IPS-20b (cell line): ENCODE data around the gene CDC6.
A peak's percentile ranks its signal among the peaks of the same experiment; 100 is the strongest.

Experiments
- H3K27ac ChIP-seq: one replicate; pipeline ENCODE4 v1.5.1; 2013; ENCODE audit warnings: low read length
- H3K27me3 ChIP-seq: 2 replicates; pipeline ENCODE4 v1.6.1; 2013; ENCODE audit warnings: mild to moderate bottlenecking, low read length, inconsistent platforms; ENCODE audit not compliant: insufficient read depth
- H3K36me3 ChIP-seq: 2 replicates; pipeline ENCODE4 v1.6.1; 2013; ENCODE audit warnings: low read depth, mild to moderate bottlenecking, inconsistent platforms, low read length, moderate library complexity; ENCODE audit not compliant: insufficient read depth
- H3K4me1 ChIP-seq: 2 replicates; pipeline ENCODE4 v1.6.1; 2013; ENCODE audit warnings: mild to moderate bottlenecking, control low read depth, inconsistent platforms, low read length, moderate library complexity; ENCODE audit not compliant: insufficient read depth
- H3K4me3 ChIP-seq: 2 replicates; pipeline ENCODE4 v1.5.1; 2013; ENCODE audit warnings: mild to moderate bottlenecking, low read length, inconsistent platforms
- H3K9ac ChIP-seq: 2 replicates; pipeline ENCODE4 v1.6.1; 2013; ENCODE audit warnings: low read depth, mild to moderate bottlenecking, inconsistent platforms, low read length, moderate library complexity
- H3K9me3 ChIP-seq: 2 replicates; pipeline ENCODE4 v1.6.1; 2013; ENCODE audit warnings: mild to moderate bottlenecking, low read depth, low read length, inconsistent platforms; ENCODE audit not compliant: insufficient read depth

The CDC6 gene, protein sequence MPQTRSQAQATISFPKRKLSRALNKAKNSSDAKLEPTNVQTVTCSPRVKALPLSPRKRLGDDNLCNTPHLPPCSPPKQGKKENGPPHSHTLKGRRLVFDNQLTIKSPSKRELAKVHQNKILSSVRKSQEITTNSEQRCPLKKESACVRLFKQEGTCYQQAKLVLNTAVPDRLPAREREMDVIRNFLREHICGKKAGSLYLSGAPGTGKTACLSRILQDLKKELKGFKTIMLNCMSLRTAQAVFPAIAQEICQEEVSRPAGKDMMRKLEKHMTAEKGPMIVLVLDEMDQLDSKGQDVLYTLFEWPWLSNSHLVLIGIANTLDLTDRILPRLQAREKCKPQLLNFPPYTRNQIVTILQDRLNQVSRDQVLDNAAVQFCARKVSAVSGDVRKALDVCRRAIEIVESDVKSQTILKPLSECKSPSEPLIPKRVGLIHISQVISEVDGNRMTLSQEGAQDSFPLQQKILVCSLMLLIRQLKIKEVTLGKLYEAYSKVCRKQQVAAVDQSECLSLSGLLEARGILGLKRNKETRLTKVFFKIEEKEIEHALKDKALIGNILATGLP

DNA sequence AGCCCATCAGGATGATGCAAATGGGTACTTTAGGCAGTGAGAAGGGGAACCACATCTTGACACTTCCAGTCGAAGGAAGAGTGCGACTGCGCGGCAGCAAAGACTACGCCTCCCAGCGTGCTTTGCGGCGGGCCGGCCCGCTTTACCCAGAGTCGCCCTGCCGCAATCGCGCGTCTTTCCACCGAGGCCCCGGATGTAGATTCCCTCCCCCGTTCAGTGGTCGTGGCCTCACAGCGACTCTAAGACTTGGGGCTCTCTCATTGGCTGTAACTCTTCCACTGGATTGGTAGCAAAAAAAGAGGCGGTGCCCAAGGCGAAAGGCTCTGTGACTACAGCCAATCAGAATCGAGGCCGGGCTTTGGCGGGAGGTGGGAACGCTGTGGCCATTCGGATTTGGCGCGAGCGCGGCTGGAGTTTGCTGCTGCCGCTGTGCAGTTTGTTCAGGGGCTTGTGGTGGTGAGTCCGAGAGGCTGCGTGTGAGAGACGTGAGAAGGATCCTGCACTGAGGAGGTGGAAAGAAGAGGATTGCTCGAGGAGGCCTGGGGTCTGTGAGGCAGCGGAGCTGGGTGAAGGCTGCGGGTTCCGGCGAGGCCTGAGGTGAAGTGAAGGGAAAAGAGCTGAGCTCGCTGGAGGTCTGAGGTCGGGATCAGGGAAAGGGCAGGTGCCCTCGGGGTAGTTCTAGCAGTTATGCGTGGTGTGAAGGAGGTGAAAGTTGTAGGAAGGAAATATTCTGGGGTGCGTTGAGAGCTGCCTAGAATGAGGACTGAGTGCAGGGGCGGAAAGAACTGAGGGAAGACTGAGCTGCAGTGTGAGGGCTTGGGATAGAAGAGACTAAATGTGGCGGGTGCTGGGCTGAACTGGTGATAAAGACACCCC, at the start of gene CDC6:
TSS of gene CDC6 (plus strand) at position 386 of the 876 bp plus-strand sequence. CDS start 1,542 bp downstream, outside the sequence.
- Histone ChIP-seq H3K36me3 (peaks cover 40% of the 10 kb centered on the region), H3K4me1 (peaks cover 5% of the 10 kb centered on the region; the same call in 1 of the 2 replicates), H3K9me3 (no peaks in the 10 kb centered on the region), H3K27ac (peak within 1 kb of the TSS; percentile 80), H3K4me3 (peak within 1 kb of the TSS; percentile 99), H3K9ac (peak within 1 kb of the TSS; percentile 100), H3K27me3 (no peaks in the 10 kb centered on the region)

DNA sequence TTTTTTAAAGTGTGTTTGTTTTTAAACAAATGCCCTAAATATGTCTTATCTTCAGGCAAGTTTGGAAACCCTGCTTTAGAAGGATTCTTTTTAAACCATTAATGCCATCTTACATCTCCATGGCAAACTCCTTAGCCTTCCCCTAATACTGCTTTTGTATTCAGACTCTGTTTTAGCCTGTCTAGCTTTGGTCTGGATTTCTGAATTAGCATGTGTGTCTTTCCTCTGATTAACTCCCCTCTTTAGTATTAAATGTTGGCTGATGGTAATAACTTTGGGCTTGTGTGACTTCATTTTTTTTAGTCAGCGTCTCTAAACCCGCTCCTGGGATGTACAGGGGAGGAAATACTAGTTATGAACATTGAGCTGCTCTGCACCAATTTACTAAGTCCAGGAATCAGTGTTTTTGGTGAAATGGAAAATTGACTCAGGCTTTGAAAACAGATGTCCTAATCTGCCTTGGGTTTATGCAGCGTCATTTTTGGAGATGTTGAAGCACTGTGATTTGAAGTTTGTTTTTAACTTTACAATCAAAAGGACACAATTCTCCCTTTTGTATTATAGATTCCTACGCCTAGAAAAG, 46.3 kb upstream of the CDC6 start:
- Histone ChIP-seq H3K4me1 (no peaks in the 10 kb centered on the region), H3K27ac (no peak overlapping the region), H3K36me3 (no peaks in the 10 kb centered on the region), H3K9ac (no peak overlapping the region), H3K27me3 (no peaks in the 10 kb centered on the region), H3K9me3 (no peaks in the 10 kb centered on the region), H3K4me3 (no peak overlapping the region)

DNA sequence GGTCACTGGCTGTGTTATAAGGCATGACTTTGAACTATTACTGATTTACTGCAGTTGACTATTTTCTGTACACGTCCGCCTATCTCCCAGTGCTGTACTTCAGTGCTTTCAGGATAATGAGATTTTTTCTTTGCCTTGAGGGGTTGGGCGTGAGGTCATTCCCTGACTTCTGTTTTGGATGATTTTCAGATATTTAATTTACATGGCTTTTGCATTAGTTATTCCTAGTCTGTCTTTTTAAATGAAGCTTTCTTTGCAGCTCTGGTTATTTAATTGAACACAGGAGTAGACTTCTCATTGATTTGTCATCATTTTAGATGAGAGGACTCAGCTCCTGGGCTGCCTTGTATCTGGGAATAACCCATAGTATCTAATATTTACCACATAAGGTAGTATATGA, 44.9 kb upstream of the CDC6 start:
- no peaks in the 10 kb centered on the region for H3K4me1 ChIP-seq
- H3K27me3 ChIP-seq = no peaks in the 10 kb centered on the region
- H3K4me3 ChIP-seq = no peak overlapping the region
- H3K9ac ChIP-seq = no peak overlapping the region
- no peaks in the 10 kb centered on the region for H3K36me3 ChIP-seq
- no peak overlapping the region for H3K27ac ChIP-seq
- H3K9me3 ChIP-seq = no peaks in the 10 kb centered on the region

DNA sequence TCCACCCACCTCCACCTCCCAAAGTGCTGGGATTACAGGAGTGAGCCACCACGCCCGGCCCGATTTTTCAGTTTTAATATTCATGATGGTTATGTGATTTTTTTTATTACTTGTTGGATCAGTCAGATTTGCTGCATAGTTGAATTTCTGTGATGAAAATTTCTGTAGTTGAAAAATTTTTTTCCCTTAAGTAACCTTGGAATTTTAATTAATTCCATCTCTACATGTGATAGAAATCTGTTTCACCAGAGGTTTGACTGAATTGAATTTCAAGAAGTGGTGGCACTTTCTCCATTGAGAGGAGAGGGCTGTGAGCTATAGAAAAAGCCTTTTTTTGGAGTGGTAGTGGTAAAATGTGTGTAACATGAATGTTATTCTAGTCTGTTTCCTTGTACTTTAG, 43.9 kb upstream of the CDC6 start:
- H3K36me3 ChIP-seq = no peaks in the 10 kb centered on the region
- H3K4me3 ChIP-seq = no peak overlapping the region

DNA sequence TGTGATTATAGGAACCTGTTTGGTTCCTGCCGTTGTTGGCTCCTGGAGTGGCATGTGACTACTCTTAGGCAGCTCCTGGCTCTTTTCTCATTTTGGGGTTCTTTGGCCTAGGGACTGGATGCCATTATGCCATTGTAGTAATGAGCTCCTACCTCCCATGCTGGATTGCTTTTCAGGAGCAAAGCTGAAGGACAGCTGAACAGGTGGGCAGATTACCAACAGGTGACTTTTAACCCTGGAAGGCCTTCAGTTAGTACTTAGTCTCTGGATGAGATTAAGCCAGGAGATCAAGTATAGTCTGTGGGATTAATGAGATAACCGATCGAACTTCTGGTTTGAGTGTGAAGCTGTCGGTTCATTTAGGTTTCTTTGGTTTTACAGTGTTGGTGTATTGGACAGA, 43.4 kb upstream of the CDC6 start:
- H3K27ac ChIP-seq = no peak overlapping the region
- no peaks in the 10 kb centered on the region for H3K4me1 ChIP-seq
- no peak overlapping the region for H3K9ac ChIP-seq

More for the DNA sequence above, 43.9 kb upstream of the CDC6 start:
- Histone ChIP-seq H3K4me1 (no peaks in the 10 kb centered on the region), H3K9me3 (no peaks in the 10 kb centered on the region), H3K9ac (no peak overlapping the region), H3K27me3 (no peaks in the 10 kb centered on the region), H3K27ac (no peak overlapping the region)

DNA sequence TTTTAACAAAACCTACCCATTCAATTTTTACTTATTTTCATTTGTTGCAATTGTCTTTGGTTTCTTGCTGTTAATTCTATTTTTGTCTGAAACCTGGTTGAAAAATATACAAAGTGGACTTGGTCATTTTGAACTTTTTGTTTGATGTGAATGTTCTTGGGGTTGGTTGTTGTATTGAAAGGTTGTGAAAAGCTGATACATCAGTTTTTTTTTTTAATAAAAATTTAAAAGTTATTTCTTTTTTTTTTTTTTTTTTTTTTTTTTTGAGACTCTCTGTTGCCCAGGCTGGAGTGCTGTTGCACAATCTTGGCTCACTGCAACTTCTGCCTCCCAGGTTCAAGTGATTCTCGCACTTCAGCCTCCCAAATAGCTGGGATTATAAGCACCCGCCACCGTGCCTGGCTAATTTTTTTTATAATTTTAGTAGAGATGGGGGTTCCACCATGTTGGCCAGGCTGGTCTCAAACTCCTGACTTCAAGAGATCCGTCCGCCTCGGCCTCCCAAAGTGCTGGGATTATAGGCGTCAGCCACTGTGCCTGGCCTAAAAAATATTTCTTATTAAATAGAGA, 39.7 kb upstream of the CDC6 start:
- H3K9ac ChIP-seq = no peak overlapping the region
- no peak overlapping the region for H3K4me3 ChIP-seq
- H3K27ac ChIP-seq = no peak overlapping the region
- no peaks in the 10 kb centered on the region for H3K36me3 ChIP-seq
- no peaks in the 10 kb centered on the region for H3K27me3 ChIP-seq
- no peaks in the 10 kb centered on the region for H3K4me1 ChIP-seq
- H3K9me3 ChIP-seq = no peaks in the 10 kb centered on the region

More for the DNA sequence above, 43.4 kb upstream of the CDC6 start:
- Histone ChIP-seq H3K36me3 (no peaks in the 10 kb centered on the region), H3K27me3 (no peaks in the 10 kb centered on the region), H3K9me3 (no peaks in the 10 kb centered on the region), H3K4me3 (no peak overlapping the region)

DNA sequence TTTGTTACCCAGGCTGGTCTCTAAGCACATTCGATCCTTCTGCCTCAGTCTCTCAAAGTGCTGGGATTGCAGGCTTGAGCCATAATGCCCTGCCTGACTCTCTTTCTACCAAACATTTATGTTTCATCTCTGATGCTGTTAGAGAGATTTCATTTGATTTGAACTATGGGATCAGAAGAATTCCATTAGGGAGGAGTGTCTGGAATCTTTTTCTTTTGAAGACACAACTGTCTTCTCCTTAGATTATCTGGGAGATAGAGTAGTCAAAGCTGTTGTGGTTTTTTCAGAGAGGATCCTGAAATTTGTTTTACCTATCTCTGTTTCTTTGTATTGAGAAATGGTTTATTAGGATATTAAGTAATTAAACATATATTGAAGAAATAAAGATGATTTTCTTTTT, 39.2 kb upstream of the CDC6 start:
- H3K4me3 ChIP-seq = no peak overlapping the region
- no peaks in the 10 kb centered on the region for H3K36me3 ChIP-seq
- no peak overlapping the region for H3K9ac ChIP-seq
- H3K9me3 ChIP-seq = no peaks in the 10 kb centered on the region
- no peaks in the 10 kb centered on the region for H3K27me3 ChIP-seq
- no peaks in the 10 kb centered on the region for H3K4me1 ChIP-seq
- H3K27ac ChIP-seq = no peak overlapping the region

DNA sequence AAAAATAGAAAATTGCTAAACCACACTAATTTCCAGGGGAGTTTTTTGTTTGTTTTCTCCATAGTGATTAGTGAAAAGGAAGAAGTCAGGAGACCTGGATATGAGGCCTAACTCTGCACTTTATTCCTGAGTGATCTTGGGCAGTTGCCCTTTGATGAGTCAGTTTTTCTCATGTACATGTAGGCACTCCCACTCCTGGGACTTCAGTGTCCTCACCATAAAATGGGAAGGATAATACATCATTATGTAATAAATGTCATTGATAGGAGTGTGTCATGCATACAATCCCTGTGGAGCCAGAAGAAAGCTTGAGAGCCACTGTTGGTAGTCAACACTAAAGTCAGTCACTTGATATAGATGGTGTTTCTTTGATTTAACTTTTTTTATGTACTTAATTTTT, 36.1 kb upstream of the CDC6 start:
- H3K9me3 ChIP-seq = no peaks in the 10 kb centered on the region

DNA sequence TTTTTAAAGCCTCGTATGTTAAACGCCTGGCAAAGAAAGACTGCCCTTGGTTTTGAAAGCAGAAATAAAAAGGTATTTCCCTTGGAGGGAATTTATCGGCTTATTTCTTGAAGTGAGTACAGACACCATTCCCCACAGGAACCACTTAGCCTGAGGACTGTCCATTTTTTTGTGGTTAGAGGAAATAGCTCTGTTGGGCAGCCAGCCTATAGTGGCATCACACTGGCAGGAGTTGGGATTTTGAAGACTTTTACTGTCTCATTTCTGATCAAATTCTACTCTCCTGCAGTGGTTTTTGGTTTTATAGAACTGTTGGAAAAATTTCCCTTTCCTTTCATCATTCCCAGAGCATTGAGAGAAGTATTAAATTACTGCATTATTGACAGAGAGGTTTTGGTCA, 34.1 kb upstream of the CDC6 start:
- Histone ChIP-seq H3K36me3 (peaks cover 16% of the 10 kb centered on the region; the same call in 1 of the 2 replicates), H3K9me3 (no peaks in the 10 kb centered on the region), H3K4me1 (no peaks in the 10 kb centered on the region), H3K27me3 (no peaks in the 10 kb centered on the region), H3K9ac (no peak overlapping the region), H3K4me3 (no peak overlapping the region), H3K27ac (no peak overlapping the region)

More for the DNA sequence above, 36.1 kb upstream of the CDC6 start:
- H3K4me3 ChIP-seq = no peak overlapping the region
- H3K27me3 ChIP-seq = no peaks in the 10 kb centered on the region
- H3K9ac ChIP-seq = no peak overlapping the region
- H3K27ac ChIP-seq = no peak overlapping the region
- H3K4me1 ChIP-seq = no peaks in the 10 kb centered on the region
- H3K36me3 ChIP-seq = peaks cover 7% of the 10 kb centered on the region; the same call in 1 of the 2 replicates

DNA sequence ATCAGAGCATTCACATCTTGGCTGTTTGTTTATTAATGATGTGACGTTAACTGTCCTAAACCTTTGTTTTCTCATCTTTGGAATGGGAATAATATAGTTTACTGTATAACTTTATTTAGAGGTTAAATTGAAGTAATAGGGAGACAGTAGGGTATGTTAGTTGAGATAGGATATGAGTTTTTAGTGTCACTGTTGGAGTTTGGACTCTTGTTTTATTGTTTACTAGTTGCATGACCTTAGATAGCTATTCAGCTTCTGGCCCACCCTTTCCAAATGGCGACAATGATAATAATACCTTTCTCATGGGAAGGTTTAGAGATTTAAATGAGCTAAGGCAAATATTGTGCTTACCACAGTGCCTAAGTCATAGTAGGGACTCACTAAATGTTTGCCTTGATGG, 28.2 kb upstream of the CDC6 start:
- Histone ChIP-seq H3K36me3 (peaks cover 54% of the 10 kb centered on the region), H3K4me1 (no peaks in the 10 kb centered on the region), H3K9me3 (no peaks in the 10 kb centered on the region)

DNA sequence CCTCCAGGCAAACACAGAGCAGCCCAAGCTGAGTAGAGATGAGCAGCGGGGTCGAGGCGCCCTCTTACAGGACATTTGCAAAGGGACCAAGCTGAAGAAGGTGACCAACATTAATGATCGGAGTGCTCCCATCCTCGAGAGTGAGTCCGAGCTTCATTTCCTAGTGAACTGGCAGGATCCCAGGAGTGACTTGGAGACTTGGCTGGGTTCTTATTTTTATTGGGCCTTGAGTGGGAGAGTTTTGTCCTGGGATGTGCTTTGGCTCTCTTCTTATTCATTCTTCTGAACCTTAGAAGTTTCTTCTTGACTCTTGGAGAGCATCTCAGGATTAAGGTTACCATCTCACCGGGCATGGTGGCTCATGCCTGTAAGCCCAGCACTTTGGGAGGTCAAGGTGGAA, 27.2 kb upstream of the CDC6 start:
- no peaks in the 10 kb centered on the region for H3K9me3 ChIP-seq
- no peaks in the 10 kb centered on the region for H3K4me1 ChIP-seq
- no peak overlapping the region for H3K27ac ChIP-seq
- H3K4me3 ChIP-seq = no peak overlapping the region
- H3K9ac ChIP-seq = no peak overlapping the region
- H3K36me3 ChIP-seq = peaks cover 64% of the 10 kb centered on the region
- no peaks in the 10 kb centered on the region for H3K27me3 ChIP-seq

More for the DNA sequence above, 28.2 kb upstream of the CDC6 start:
- Histone ChIP-seq H3K27ac (no peak overlapping the region), H3K4me3 (no peak overlapping the region), H3K9ac (no peak overlapping the region), H3K27me3 (no peaks in the 10 kb centered on the region)
